ENCODE data around the gene TTF2.
A peak's percentile ranks its signal among the peaks of the same experiment; 100 is the strongest.

Gene TTF2

DNA sequence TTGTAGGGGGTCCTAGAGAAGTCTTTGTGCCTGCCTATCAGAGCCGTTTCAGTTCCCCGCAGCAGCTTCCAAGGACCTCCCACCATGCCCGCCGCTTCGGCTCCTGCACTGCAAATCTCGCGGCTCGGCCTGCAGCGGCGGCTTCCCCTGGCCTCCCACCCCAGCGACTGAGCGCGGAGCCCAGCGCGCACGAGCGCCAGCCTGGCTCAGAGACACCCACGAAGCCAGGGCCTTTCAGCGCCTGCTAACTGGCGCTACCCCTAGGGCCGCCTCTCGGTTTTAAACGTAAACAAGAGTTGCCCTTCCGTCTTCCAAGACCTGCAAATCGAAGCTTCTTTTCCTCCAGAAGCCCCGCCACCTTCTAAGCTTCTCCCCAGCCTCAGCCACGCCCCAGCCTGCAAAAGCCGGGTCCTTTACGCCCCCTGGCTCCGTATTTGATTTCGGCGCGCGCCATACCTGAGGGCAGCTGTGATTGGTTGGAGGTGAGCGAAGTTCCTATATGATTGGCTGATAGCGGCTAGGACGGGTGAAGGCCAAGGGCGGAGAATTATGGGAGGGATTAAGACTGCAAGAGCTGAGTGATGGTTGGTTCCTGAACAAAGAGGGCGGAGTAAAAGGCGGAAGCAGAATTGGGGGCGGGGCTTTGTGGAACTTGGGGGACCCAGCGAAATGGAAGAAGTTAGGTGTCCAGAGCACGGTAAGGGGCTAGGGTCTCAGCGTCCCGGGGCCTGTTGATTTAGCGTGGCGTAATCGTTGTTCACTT, at the start of gene TTF2:
TSS of gene TTF2 (plus strand) at position 649 of the 763 bp plus-strand sequence. CDS start at position 670, 21 bp downstream.
- DNase-seq: peak; percentile 100

DNA sequence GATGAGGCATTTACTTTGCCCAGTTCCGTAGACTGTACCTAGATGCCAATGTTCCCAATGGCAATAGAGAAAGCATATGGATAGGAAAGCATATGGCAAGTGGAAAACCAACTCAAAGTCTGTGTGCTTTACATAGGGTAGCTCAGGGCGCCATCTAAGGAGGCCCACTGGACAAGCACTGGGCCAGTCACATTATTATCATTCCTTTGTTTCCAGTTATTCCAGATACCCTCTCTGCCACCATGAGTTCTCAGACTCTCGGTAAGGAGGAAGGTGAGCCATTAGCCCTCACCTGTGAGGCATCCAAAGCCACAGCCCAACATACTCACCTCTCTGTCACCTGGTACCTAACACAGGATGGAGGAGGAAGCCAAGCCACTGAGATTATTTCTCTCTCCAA, 48.8 kb upstream of the TTF2 start:
- DNase-seq: no peak

GRCh38 chr1:117013309-117013858, 46.7 kb upstream of the TTF2 start:
- DNase-seq: no peak

GRCh38 chr1:117014209-117014608, 45.9 kb upstream of the TTF2 start:
- DNase-seq: no peak

- peak; percentile 26 for DNase-seq
Measured at GRCh38 chr1:117015724-117016123, 44.4 kb upstream of the TTF2 start.

- no peak for DNase-seq
Measured at GRCh38 chr1:117017062-117017461, 43.1 kb upstream of the TTF2 start.

GRCh38 chr1:117017648-117018047, 42.5 kb upstream of the TTF2 start:
- peak; percentile 98 for DNase-seq

GRCh38 chr1:117020526-117021156, 39.5 kb upstream of the TTF2 start:
- DNase-seq: no peak

DNA sequence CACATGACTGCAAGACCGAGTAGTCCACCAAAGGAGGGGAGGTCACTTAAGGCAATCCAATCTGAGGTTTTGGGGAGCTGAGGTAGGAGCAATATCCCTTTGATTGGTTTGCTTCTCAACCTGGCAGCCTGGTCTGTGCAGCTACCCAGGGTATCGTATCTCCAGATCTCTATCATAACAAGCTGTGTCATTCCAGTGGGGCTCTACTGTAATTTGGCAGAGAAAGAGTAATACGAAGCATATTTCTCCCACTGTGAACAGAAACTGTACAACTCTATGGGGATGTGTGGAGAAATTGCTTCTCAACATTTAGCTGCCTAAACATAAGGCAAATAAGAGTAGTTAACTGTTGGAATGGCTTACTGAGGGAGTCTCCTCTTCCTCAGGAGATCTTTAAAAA, 38.0 kb upstream of the TTF2 start:
- DNase-seq: no peak

DNA sequence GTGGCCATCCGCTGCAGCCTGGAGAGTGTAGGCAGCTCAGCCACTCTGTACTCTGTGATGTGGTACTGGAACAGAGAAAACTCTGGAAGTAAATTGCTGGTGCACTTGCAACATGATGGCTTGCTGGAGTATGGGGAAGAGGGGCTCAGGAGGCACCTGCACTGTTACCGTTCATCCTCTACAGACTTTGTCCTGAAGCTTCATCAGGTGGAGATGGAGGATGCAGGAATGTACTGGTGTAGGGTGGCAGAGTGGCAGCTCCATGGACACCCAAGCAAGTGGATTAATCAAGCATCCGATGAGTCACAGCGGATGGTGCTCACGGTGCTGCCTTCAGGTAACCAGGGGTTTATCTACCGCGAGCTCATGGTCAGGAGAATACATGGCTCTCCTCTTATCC, 34.6 kb upstream of the TTF2 start:
- no peak for DNase-seq

GRCh38 chr1:117026361-117026760, 33.8 kb upstream of the TTF2 start:
- DNase-seq: no peak

DNA sequence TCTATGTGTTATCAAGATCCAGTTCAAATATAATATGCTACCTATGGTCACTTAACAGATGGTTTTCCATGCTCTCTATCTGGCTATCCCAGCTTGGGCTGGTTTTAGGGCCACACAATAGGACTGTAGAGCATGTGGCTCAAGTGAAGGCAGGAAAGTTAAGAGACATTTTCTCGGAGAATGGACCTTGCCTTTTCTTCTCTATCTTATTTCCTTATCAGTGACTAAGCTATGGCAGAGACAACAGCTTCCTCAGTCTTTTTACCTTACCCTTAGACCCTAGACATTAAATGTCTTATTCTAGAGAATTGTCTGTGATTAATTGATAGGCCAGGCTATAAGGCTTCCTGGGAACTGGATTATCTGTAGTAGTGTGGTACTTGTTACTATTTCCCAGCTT, 30.4 kb upstream of the TTF2 start:
- peak; percentile 26 for DNase-seq

GRCh38 chr1:117030271-117030877, 29.8 kb upstream of the TTF2 start:
- no peak for DNase-seq

GRCh38 chr1:117032266-117032665, 27.9 kb upstream of the TTF2 start:
- peak; percentile 47 for DNase-seq

- DNase-seq: peak; percentile 75
Measured at GRCh38 chr1:117032681-117033539, 27.2 kb upstream of the TTF2 start.

DNA sequence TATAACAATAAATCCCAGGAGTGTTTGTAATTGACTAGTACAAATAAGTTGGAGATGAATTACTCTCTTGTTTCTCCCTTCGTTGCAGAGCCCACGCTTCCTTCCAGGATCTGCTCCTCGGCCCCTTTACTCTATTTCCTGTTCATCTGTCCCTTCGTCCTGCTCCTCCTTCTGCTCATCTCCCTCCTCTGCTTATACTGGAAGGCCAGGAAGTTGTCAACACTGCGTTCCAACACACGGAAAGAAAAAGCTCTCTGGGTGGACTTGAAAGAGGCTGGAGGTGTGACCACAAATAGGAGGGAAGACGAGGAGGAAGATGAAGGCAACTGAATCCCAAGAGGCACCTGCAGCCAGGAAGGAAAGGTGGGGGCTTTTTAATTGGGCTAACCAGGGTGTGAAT, 26.4 kb upstream of the TTF2 start:
- no peak for DNase-seq

DNA sequence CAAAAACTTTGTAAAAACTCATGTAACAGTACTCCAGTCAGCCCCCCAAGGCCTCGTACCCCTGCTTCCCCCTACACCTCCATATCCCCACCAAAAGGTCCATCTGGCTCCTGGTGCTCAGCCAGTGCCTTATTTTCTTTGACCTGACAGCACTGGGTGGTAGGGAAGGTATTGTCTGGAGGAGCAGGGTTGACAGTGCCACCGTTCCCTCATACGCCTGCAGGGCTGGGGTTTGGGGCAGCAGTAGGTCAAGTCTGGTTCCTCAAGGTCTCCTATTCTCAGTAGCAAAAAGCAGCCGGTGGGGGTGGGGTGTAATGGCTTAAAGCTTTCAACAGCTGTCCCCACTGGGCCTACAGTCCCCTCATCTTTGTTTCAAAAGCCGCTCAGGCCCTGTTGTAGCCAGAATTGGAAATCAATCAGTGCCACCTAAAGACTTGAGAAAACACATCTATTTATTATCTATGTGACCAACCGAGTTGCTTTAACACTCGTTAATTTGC, 25.3 kb upstream of the TTF2 start:
- peak; percentile 91 for DNase-seq

GRCh38 chr1:117036018-117036461, 24.1 kb upstream of the TTF2 start:
- DNase-seq: no peak

DNA sequence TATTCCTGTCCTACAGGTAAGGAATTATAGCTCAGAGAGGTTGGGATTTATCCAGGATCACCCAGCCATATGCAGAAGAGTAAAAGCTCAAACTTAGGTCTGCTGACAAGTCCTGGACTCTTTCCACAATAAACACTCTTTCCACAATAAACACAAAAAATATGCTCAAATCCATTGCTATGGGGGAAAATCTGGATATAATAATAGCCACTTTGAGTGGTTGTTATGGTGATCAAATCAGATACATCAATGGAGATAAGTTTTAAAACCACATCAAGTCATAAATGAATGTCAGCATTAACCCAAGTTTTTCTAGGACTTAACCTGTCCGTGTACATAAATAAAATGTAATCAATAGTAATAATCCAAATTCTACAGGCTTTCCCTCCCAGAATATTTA, 22.3 kb upstream of the TTF2 start:
- no peak for DNase-seq

- DNase-seq: no peak
Measured at GRCh38 chr1:117038236-117038635, 21.9 kb upstream of the TTF2 start.

DNA sequence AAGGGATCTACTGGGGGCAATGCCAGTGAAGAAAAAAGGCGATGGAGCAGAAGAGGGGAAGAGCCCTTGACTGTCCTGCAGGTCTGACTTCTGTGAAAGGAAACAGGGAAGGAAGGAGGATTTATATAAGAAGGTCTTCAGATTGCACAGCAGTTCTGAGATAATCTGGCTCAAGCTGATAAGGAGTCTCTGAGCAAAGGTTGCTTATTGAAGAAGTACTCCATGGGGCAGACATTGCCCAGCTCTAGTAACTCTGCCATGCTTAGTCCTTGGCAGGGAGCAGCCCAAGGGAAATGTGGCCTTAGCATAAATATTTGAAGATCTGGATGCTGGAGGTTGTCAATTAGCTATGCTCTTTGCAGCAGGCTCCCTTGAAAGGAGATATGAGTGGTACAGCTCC, 15.9 kb upstream of the TTF2 start:
- DNase-seq: peak; percentile 23

DNA sequence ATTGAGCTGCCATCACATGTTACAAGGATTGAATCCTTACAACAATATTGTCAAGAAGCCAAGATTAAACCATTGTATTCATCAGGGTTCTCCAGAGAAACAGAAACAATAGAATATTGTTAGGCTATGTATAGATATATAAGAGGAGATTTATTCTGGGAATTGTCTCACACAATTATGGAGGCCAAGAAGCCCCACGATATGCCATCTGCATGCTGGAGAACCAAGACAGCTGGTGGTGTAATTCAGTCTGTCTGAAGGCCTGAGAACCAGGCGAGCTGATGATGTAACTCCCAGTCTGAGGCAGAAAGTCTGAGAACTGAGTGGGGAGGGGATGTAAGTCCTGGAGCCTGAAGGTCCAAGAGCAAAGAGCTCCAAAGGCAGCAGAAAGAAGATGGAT, 14.5 kb upstream of the TTF2 start:
- peak; percentile 58 for DNase-seq

- DNase-seq: no peak
Measured at GRCh38 chr1:117046781-117047180, 13.3 kb upstream of the TTF2 start.

Data from NCI-H82 (cell line).